Midbrain (tissue), 1 donor: ENCODE data around the gene ADAD2.
A peak's percentile ranks its signal among the peaks of the same experiment; 100 is the strongest.
"Not testable (repeated sequence)": the region's sequence is repeated elsewhere in the genome, so short reads cannot be mapped to it uniquely, and the experiment has no call there.

ENCODE experiments used
- DNase-seq: peaks from one replicate; lab custom pipeline; 2025; lab: John Stamatoyannopoulos, UW

ADAD2 gene

DNA sequence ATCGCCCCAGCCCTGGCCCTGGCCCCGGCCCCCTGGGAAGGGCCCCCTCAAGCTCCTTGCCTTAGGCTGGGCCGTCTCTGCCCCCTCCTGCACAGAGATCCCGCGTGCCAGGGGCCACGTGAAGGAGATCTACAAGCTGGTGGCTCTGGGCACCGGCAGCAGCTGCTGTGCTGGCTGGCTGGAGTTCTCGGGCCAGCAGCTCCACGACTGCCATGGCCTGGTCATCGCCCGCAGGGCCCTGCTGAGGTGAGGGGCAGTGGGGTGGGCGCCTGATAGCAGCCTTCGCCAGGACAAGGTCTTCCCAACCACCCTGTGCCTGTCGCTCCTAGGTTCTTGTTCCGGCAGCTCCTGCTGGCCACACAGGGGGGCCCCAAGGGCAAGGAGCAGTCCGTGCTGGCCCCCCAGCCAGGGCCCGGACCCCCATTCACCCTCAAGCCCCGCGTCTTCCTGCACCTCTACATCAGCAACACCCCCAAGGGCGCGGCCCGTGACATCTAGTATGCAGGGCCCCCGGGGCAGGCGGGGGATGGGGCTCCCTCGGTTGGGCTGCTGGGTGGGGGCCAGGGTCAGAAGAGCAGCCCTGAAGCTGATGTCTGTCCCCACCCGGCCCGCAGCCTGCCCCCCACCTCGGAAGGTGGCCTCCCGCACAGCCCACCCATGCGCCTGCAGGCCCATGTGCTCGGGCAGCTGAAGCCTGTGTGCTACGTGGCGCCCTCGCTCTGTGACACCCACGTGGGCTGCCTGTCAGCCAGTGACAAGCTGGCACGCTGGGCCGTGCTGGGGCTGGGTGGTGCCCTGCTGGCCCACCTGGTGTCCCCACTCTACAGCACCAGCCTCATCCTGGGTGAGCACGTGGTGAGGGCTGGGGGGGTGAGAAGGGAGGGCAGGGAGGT lies 4.5 kb downstream of the ADAD2 start:
- DNase-seq, result no peak

GRCh38 chr16:84196101-84196500 lies 5.1 kb downstream of the ADAD2 start:
- DNase-seq, result no peak

DNA sequence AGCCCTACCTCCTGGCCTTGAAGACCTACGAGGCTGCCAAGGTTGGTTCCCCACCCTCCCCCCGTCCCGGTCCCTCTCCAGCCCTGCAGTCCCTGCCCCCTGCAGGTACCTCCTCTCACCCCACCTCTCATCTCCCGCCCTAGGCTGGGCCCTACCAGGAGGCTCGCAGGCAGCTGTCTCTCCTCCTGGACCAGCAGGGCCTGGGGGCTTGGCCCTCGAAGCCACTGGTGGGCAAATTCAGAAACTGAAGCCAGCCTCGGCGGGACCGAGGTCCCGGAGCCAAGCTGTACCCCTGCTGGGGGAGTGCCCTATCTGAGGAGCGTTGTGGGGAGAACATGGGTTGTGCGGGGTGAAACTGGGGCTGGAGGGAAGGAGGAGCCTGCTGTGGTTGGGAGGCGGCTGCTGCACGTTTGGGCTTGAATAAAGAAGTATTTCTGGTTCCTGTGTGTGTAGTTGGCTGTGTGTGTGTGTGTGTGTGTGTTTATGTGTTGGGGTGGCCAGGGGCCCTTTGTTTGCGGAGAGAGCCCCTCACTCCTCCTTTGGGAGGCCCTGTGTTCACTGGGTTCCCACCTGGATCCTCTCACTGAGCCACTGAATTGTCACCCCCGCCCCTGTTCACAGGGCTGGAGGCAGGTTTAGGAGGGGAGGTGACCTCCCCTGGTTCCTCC lies 5.9 kb downstream of the ADAD2 start:
- DNase-seq, result no peak

DNA sequence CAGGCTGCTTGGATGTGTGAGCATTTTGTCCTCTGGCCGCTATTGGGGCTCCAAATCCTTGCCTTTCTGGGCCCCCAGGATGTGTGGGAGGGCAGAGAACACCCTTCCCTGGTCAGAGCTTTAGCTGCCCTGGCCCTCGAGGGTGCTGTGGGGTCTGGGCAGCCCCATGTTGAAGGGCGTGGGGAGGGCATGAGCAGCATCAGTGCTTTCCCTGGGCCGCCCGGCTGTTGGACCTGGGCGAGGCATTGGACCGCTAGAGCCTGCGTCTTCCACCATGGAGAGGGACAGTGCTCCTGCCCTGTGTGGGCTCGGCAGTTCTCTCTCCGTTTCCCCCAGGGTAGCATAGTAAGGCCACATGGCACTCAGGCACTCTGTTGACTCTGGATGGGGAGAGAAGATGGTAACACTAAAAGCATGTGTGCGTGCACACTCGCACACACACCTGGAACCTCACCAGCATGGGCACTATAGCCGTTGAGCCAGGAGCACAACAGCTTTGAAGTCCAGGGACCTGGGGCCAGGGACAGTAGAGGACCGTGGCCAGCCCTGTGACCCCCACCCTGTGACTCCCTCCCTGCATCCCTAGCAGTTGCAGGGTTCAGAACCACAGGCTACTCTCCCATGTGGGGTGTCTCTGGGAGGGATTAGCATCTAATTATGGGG lies 6.6 kb downstream of the ADAD2 start:
- DNase-seq, result no peak

GRCh38 chr16:84198401-84198800 lies 7.4 kb downstream of the ADAD2 start:
- no peak for DNase-seq

- DNase-seq, result no peak
Observed at GRCh38 chr16:84199097-84199496, 8.1 kb downstream of the ADAD2 start.

DNA sequence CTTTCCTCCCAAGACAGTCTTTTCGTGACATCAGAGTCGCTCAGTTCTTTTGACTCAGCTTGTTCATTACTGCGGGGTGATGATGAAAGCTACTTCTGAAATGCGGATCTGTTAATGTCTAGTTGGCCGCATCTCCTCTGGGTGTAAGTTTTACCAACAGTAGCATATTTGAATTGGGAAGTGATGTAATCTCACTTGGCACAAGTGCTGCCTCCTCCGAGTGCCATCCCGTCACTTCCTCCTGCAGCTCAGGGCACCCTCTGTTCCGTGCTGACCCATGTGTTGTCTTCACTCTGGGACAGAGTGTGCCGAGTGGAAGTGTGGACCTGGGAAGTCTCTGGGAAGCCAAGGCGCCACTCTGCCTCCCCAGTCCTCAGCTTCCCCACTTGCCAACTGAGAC lies 8.9 kb downstream of the ADAD2 start:
- peak; percentile 31 for DNase-seq

GRCh38 chr16:84204551-84204950 lies 13.6 kb downstream of the ADAD2 start:
- not testable (repeated sequence) for DNase-seq

- not testable (repeated sequence) for DNase-seq
Observed at GRCh38 chr16:84205123-84205522, 14.2 kb downstream of the ADAD2 start.

DNA sequence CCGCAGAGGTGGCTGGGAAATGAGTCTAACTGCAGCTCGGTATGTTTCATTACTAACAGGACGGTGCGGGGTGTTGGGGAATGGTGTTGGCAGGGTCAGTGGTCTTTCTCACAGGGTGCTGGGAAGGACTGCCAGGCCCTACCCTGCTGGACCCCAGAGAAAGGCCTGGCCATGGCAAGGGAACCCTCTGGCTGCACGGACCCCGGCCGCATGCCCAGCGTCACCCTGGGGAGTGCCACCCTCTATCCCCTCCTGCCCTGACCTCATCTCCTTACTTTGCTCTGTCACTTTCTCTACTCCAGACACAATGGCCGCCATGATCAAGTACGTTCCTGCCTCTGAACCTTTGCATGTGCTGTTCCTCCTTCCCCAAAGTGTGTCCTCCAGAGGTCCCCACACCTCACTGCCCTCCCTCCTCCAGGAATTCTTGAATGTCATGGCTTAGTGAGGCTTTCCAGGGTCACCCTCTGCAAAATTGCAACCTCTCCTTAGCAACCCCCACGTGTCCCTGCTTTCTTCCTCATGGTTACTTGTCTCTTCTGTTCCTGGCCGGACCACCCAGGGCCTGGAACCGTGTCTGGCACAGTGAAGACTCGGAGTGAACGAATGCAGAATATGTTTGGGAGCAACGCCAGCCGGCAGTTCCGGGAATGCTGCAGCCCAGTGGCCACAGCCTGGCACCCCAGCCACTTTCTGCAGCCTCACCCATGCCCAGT lies 15.2 kb downstream of the ADAD2 start:
- no peak for DNase-seq

- DNase-seq, result no peak
Observed at GRCh38 chr16:84207251-84207650, 16.3 kb downstream of the ADAD2 start.

DNA sequence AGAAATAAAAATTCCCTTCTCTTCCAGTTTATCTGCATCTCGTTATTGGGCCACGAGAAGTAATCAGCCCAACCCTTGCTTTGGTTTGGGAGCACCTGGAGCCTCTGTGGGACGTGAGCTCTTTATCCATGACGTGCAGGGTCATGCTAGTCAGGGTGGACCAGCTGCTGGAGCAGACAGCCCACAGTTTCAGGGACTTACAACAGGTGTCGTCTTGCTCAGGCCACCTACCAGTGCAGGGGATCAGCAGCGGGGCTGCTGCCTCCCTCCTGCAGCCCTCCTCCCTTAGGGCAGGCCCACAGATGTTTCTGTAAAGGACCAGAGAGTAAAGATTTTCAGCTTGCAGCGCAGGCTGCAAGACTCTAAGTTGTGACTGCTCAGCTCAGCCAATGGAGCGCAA lies 16.9 kb downstream of the ADAD2 start:
- no peak for DNase-seq

DNA sequence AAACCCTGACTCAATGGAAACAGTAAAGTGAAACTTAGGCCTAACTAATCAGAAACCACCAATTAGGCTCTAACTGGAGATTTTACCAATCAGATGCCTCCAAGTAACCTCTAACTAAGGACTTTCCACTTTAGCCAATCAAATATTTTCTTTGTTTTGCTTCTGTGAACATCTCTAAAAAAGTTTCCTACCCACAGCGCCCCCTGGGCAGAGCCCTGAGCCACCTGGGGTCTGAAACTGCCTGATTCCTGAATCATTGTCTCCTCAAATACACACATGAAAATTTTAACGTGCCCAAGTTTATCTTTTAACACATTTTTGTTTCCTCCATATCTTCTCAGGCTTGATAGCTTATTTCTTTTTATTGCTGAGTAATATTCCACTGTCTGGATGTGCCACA lies 19.0 kb downstream of the ADAD2 start:
- DNase-seq, result no peak

- no peak for DNase-seq
Observed at GRCh38 chr16:84212154-84212553, 21.2 kb downstream of the ADAD2 start.

DNA sequence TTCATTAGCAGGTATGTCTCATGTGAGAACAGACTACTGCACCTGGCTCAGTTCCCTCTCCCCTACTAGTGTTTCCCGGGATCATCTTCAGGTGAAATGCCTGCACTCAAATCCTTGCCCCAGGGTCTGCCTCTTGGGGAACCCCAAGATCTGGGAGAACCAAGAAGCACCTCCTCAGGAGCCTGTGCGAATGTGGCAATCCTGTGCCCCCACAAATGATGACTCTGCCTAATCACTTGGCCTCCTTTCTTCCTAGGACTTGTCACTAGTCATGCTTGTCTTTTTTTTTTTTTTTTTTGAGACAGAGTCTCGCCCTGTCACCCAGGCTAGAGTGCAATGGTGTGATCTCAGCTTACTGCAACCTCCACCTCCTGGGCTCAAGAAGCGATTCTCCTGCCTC lies 21.7 kb downstream of the ADAD2 start:
- DNase-seq, result no peak

GRCh38 chr16:84214451-84215066 lies 23.6 kb downstream of the ADAD2 start:
- DNase-seq, result no peak

DNA sequence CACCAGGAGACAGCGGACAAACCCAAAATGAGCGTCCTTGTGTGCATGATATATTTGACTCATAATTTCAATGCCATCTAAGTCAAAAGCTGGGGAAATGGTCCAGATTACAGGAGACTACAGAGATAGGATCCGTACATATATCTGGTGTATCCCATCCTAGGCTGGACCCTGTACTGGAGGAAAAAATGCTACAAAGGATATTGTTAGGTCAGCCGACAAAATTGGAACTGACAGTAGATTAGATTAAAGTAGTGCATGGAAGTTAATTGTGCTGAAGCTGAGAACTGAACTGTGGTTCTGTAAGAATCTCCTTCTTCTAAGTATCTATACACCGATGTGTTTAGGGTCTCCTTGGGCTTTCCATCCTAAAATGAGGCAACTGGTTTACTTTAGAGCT lies 24.6 kb downstream of the ADAD2 start:
- no peak for DNase-seq

- DNase-seq, result not testable (repeated sequence)
Observed at GRCh38 chr16:84216144-84216543, 25.2 kb downstream of the ADAD2 start.

DNA sequence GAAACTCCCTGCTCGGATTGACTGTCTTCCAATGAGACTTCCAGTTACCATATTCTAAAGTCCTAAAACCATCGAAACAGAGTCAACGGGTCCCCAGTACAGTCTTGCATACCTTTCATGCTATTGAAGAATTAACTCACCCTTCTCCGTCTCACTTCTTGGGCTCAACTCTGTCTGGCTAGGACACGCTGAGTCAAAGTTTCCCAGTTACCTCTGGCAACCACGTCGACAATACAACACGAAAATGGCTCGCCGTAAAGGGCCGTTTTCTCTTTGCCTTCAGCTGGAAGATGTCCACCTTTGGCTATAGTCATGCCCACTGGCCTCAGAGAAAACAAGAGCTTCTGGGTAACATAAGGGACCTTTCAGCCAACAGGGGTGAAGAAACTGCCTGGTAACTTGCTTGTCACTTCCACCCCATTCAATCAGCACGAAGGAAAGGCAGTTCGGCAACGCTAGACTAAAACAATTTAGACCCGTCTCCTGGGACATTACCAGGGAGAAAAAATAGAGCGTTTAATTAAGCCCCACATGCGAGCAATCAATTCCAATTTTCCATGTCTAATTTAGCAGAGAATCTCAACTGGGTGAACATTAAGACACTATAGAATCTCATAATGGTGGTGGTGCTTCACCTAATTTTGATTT lies 27.3 kb downstream of the ADAD2 start:
- DNase-seq, result no peak

- no peak for DNase-seq
Observed at GRCh38 chr16:84218956-84219355, 28.0 kb downstream of the ADAD2 start.

DNA sequence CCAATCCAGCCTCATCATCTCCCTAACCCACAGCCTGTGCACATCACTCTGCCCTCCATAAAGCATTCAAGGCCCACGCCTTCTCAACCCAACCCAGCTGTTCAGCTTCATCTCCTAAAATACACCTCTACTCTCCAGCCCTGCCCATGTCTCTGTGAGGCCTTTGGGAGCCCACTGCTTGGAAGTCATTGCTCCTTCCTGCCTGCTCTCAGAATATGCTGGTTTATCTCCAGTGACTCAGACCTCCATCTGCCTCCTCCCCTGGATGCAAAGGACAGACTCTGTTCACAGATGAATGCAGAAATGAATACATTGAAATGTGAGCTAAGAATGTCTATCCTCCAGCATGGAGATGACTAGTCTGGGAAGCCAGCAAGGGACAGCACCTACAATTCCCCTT lies 29.9 kb downstream of the ADAD2 start:
- DNase-seq, result no peak
